Measurements from ENCODE around the gene SFXN1.

SFXN1 gene

GRCh38 chr5:175541264-175541663 lies 62.9 kb downstream of the SFXN1 start:
- DNase-seq (ENCODE audit: low read depth): no peak

GRCh38 chr5:175542232-175542965 lies 64.0 kb downstream of the SFXN1 start:
- no peak for DNase-seq (ENCODE audit: low read depth)

DNA sequence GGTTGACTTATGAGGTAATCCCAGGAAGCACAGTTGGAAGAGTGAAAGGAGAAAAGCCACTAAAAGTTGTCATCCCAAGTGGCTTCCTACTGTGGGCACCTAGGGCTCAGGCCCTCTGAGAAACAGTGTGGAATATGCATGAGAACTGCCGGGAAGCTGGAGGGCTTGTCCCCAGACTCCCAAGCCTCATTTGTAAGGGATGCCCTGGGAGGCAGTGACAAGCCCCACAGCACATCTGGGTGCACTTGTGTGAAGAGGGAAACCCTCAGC lies 64.5 kb downstream of the SFXN1 start:
- no peak for DNase-seq (ENCODE audit: low read depth)

GRCh38 chr5:175544108-175544511 lies 65.8 kb downstream of the SFXN1 start:
- DNase-seq (ENCODE audit: low read depth): no peak

DNA sequence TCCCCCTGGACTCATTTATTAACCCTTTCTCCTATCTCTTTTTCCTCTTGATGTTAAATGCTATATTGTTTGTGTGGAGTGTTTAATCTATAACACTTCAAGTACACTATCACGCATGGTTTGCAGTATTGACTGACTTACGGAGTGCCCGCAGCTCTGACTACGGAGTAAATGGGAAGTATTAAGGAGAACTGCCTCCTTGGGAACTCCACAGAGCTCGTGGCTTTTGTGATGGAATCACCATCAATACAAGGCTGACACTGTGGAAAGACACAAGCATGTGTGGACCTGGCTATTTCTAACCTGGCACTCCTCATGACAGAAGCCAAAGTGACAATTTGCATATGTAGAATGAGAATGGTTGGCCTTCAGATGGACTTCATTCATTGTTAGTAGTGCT lies 66.2 kb downstream of the SFXN1 start:
- no peak for DNase-seq (ENCODE audit: low read depth)

DNA sequence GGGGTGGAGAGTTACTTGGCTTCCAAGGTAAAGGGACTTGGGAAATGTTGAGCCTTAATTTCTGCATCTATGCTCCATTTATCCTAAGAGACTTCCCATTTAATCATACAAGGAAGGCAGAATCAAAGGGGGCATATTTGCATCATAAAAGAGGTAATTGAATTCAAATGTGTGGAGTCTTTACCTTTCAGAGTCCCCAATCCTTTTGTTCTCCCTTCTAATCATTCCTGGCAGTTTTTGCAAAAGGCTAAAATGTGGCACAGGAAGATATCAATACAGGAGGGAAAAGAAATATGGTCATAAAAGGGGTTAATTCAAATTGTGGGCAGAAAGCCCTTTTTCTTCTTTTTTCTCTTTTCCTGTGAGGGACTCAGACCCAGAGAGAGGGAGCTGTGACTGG lies 69.5 kb downstream of the SFXN1 start:
- DNase-seq (ENCODE audit: low read depth): no peak

DNA sequence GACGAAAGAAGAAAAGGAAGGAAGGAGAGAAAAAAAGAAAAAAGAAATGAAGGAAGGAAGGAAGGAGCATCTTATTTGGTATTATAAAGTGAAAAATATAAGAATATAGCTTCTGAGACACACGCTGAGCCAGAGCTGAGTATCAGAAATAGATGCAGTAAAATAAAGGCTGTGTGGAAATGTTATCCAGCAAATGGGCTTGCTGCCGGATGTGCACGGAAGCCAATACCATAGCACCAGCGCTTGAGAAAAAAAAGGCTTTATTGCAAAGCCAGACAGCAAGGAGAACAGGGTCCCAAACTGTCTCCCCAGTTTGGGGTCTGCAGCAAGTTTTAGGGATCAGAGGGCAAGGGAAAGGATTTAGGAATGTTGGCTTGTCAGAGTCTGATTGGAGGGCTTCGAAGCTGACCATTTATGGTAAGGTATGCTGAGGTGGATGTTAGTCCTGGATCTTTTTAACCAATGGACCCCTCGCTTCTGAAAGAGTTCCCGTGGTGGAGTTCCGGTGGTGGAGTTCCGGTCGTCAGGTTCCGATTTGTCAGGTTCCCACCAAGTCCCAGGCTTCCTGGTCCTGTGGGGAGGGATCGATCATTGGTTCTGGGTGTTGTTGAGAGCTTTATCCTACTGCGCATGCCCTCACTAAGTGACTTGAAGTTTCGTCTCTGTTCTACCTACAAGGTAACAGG lies 70.4 kb downstream of the SFXN1 start:
- no peak for DNase-seq (ENCODE audit: low read depth)

DNA sequence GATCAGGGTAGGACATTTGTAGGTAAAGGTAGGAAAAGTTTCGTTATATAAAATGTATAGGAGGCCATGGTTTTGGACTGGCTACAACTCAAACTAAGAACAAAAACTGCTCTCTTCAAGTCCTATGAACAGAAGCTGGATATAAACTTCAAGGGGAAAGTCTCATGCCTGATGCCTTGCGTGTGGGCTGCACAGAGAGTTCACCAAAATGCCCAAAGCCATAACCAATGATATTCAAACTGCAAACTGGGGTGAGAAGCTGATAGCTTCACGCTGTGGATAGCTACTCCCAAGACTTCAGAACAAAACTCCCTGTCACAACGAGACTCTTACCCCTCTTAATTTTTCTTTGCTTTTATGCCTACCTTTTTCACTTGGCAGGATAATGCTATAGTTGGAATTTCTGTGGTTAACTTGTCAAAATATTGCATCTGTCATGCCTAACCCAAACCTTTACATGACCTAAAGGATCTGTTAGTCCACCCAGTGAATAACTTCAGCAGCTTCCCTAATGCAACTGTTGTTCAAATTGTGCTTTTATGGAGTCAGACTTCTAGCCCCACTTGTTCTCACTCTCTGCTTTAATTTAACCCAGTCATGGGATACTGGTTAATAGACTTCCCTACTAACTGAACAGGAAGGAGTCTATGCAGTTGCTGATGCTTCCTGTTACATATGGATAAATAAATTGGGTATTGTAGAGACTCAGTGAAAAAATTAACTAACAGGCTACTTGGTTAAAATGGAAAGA lies 71.9 kb downstream of the SFXN1 start:
- no peak for DNase-seq (ENCODE audit: low read depth)

- DNase-seq (ENCODE audit: low read depth): no peak
These were observed 72.9 kb downstream of the SFXN1 start for GRCh38 chr5:175551266-175551665.

GRCh38 chr5:175554296-175554695 lies 75.9 kb downstream of the SFXN1 start:
- DNase-seq (ENCODE audit: low read depth): no peak

DNA sequence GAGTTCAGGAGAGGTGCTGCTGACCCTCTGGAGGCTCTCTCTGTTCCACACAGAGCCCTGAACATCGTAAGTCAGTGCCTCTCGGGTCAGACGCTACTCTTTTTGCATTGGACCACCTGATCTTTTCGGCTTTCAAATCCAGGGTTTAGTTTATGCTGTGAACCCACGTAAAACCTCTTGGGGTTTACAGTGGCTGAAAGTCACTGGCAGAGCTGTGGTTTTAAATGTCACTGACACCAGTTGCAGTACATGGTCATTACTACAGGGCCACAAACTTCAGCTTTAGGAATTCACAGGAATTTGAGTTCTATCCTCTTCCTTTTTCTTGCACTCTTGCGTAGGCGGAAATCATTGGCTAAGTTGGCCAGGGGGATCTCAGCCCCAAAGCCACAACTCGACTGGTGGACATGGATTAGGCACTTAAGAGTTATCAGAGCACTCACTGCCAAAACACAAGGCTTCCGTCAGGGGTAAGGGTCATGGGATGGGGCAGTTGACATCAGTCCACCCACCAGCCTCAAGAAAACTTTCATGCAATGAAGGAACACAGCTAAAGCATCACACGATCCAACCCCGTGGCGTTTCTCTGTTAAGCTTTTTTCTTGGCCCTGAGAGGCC lies 76.9 kb downstream of the SFXN1 start:
- no peak for DNase-seq (ENCODE audit: low read depth)

- no peak for DNase-seq (ENCODE audit: low read depth)
These were observed 78.4 kb downstream of the SFXN1 start for GRCh38 chr5:175556794-175557193.

DNA sequence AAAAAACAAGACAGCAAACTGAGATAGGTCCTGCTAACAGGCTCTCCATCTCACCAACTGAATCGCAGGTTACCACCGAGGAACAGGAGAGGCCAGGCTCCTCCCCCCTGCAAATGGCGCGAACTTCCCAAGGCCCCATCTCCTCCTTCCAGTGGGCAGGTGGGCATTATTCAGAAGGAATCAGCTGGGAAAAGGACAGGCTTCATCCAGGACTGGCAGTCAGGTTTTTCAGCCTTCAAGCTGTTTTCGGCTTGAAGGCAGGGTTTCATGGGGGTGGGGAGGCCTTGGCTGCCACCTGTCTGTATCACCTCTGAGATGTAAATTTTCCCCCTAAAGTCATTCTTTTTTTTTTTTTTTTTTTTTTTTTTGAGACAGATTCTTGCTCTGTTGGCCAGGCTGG lies 79.4 kb downstream of the SFXN1 start:
- no peak for DNase-seq (ENCODE audit: low read depth)

DNA sequence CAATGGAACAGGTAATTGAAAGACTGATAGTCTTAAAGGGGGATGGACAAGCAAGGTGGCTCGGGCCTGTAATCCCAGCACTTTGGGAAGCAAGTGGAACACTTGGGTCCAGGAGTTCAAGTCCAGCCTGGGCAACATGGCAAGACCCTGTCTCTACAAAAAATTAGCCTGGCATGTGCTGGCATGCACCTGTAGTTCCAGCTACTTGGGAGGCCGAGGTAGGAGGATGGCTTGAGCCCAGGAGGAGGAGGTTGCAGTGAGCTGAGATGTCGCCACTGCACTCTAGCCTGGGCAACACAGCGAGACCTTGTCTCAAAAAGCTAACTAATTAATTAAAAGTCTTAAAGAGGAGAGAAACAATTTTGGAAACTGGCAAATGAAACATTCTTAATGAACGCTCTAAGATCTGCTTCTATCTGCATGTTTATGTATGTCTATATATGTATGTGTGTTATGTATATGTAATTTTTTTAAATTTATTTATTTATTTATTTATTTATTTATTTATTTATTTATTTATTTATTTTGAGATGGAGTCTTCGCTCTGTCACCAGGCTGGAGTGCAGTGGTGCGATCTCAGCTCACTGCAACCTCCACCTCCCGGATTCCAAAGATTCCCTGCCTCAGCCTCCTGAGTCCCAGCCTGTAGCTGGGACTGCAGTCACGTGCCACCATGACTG lies 80.6 kb downstream of the SFXN1 start:
- DNase-seq (ENCODE audit: low read depth): no peak

GRCh38 chr5:175560011-175560410 lies 81.7 kb downstream of the SFXN1 start:
- no peak for DNase-seq (ENCODE audit: low read depth)

- DNase-seq (ENCODE audit: low read depth): no peak
These were observed 82.7 kb downstream of the SFXN1 start for GRCh38 chr5:175561085-175561484.

- no peak for DNase-seq (ENCODE audit: low read depth)
These were observed 86.4 kb downstream of the SFXN1 start for GRCh38 chr5:175564716-175565115.

DNA sequence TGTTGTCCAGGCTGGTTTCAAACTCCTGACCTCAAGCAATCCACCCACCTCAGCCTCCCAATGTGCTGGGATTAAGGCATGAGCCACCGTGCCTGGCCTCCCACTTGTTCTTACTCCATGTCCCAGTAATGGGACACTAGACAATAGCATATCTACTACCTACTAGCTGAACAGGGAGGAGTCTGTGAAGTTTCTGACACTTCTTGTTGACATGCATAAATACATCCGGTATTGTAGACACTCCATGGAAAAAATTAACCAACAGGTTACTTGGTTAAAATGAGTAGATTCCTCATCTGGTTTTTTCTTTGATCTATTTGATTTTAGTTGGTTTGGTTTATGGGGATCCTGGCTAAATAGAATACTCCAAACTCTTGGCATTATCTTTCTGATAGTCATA lies 88.3 kb downstream of the SFXN1 start:
- no peak for DNase-seq (ENCODE audit: low read depth)

DNA sequence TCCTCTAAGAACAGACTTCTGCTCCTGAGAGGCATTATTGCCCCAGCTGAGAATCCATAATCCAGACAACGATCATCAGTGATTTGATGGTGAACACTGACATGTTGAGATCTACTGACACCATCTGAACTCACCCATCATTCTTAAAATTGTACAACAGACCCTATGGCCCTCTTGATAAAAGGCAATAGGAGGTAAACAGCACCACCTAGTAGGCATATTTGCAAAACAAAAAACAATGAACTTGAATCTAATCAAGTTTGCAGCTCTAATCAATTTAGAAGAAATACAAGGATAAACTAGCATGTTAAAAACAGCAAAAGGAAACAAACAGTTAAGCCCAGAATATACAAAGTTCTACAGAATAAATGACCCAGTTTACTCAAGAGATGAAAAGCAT lies 89.6 kb downstream of the SFXN1 start:
- DNase-seq (ENCODE audit: low read depth): no peak

DNA sequence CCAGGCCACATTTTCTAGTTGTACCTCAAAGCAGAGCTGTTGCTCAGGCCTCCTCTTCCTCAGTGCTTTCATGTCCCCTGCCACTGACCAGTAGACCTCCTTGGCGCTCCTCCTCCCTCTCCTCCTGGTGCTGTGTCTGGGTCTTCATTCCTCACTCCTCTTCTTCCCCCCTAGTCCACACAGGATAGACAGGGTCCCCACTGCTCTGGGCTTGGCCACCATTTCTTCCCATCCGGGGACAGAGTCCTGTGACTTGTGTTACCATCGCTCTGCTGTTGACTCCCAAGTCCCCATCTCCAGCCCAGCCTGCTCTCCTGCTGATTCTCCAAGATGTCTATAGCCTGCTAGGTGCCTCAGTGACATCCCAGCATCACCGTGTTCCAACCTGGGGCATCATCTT lies 91.3 kb downstream of the SFXN1 start:
- no peak for DNase-seq (ENCODE audit: low read depth)

DNA sequence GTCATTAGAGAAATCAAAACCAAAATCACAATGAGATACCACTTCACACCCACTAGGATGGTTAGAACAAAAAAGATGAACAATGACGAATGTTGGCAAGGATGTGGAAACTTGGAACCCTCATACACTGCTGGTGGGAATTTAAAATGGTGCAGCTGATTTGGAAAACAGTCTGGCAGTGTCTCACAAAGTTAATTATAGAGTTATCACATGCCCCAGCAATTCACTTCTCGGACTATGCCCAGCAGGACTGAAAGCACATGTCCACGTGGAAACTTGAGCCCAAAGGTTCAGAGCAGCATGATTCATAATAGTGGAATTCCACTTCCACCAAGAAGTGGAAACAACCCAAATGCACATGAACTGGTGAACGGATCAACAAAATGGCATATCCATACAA lies 94.5 kb downstream of the SFXN1 start:
- no peak for DNase-seq (ENCODE audit: low read depth)

DNA sequence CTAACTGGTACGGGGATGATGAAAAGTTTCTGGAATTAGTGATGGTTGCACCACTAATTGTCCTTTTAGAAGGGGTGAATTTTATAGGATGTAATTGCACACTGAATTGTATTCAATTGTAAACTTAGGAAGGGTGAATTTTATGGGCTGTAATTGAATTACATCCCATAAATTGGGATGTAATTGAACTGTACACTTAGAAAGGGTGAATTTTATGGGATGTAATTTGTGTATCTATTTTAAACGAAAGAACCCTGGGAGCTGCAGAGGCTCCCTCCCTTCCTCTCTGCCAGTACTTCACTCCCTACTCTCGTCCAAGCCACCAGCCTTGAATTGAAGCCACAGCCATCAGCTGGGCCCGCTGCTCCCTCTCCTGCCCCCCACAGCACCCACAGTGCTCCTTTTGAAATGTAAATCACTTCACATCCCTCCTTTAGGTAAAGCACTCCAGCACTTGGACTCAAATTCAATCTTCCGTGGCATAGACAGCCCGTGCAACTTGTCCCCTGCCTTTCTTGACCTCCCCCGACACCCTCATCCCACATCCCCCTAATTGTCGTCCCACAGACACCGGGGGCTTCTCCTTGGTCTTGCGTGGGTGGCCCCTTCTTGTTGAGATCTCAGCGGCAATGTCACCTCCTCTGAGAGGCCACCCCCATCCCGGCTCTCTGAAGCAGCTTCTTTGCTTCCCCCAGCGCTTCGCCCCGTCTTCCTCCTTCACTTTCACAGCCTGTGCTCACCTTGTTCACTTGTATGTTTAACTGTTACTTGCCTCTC lies 95.3 kb downstream of the SFXN1 start:
- no peak for DNase-seq (ENCODE audit: low read depth)

Data from stimulated activated CD8-positive, alpha-beta memory T cell treated with anti-CD3 and anti-CD28 coated beads, Interleukin-12 subunit alpha, Interleukin-12 subunit beta, amount 100 ng/mL, for 1 hour (primary cell).